Caki2 (cell line): ENCODE data around the gene SLC25A38. TPM values are rescaled to one million over a fixed set of nuclear protein-coding genes. Genes with fewer than 3 reads are reported as not detected.

Experiments used
- total RNA-seq: library from RNA; depleted of rRNA; stranded (reverse); fragments of >200 nt; shearing (Covaris generic); gene quantifications from 2 replicates; pipeline ENCODE4 v1.2.3, GENCODE V29; 2014; ENCODE audit warnings: low replicate concordance; rRNA removed

SLC25A38 gene
- total RNA-seq, 1 experiment from 2014 or later, result 18.1 TPM

Other genes starting within 250 kb of the SLC25A38 start
- 6.5 and 7.4 TPM in 2 replicates for gene CSRNP1, start 229.8 kb upstream of the SLC25A38 start, total RNA-seq
- gene XIRP1, start 190.8 kb upstream of the SLC25A38 start, total RNA-seq, result not detected in 2 replicates
- gene CX3CR1, start 103.3 kb upstream of the SLC25A38 start, total RNA-seq, result 0.06 TPM in 1 of 2 replicates, not detected in the other
- not detected in 2 replicates for gene CCR8, start 53.7 kb upstream of the SLC25A38 start, total RNA-seq
- gene RPSA, start 23.4 kb downstream of the SLC25A38 start, total RNA-seq, result 942 and 1,136 TPM in 2 replicates
- gene MOBP, start 84.3 kb downstream of the SLC25A38 start, total RNA-seq, result not detected in 2 replicates